RCC 7860 (cell line): ENCODE measurements around the gene MAST4.

Experiments used
- DNase-seq: peaks from one replicate; pipeline ENCODE4 v3.0.0-alpha.2; 2015; ENCODE audit warnings: low spot score
- FAIRE-seq: peaks from 2 replicates; lab custom pipeline; 2012; peaks lifted over from hg19 to GRCh38; lab: Jason Lieb, UNC

The MAST4 gene

DNA sequence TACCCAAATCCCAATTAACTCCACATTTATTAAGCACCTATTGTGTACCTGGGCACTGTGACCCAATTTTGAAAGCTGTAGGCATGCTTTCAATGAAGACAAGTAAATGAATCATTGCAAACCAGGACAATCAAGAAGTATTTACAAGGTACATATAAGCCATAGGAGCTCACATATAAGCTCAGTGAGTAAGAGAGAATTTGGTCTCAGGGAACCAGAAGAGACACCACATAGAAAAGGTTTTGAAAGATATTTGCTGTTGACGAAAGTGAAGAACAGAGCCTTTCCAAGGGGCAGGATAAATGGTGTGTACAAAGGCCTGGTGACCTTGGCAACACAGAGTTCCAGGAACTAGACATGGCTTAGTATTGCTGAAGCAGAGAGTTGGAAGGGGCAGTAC lies 412.8 kb downstream of the MAST4 start:
- FAIRE-seq: no peak
- DNase-seq: no peak

DNA sequence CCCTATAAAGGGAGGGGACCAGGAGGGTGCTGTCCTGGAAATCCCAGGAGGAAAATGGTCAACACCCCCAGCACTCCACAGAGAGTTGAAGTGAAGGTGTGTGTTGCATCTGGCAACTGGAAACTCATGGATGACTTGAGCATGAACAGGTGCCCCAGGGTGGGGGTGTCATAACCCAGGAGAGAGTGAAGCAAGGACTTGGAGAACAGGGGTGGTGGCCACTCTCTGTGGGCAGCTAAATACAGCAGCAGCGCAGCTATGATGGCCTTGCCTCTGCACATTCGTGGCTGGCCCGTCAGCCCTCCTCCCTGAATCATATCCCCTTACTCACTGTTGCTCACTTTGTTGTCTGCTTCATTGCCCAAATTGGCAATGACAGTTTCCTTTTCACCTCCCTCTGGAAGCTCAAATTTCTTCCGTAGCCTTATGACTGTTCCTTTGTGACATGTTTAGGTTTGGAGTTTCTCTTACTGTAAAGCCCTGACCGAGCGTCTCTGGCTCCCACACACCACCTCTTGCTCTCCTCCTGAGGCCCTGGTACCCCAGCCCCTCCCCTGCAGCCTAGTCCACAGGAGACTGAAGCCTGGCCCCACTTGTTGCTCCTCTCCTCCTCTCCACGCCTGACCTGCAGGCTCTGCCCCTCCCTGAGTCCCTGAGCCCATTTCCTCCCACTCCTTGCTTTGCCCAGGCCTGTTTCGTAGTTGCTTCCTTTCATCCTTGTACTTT lies 414.7 kb downstream of the MAST4 start:
- DNase-seq (peak; percentile 70), FAIRE-seq (no peak)

DNA sequence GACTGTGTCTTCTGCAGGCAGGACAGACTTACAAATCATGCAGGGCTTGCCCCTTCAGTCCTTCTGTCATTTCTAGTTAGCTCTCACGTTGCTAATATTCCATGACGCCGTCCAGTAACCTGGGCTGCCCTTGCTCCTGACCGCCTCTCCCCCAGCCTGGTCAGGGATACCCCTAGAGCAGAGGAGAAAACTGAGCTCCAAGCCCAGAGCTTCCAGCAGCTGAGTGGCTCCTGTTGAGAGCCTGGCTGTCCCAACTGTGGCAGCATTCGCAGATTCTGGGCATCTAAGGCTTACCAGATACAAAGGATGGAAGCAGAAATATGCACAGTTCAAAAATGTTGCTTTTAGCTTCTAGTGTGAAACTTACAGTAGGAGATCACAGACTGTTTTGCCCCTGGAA lies 415.2 kb downstream of the MAST4 start:
- DNase-seq (no peak), FAIRE-seq (no peak)

DNA sequence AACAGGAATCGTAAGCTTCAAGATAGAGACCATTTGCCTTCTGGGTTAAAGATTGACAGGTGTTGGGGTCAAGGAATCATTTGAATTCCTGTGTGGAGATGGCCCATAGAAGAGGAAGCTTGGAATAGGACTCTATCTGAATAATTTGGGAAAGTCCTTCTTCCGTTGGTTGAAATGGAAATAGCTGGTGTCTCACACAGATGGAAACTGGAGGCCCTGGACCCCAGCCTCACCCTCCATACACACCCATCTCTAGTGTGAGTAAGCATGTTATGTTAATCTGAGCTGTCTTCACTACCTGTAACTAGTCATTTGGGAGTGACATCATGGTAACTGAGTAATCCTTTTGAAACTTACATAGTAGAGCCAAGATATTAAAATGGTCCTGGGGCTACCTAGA lies 416.0 kb downstream of the MAST4 start:
- DNase-seq: peak; percentile 34
- FAIRE-seq: no peak

DNA sequence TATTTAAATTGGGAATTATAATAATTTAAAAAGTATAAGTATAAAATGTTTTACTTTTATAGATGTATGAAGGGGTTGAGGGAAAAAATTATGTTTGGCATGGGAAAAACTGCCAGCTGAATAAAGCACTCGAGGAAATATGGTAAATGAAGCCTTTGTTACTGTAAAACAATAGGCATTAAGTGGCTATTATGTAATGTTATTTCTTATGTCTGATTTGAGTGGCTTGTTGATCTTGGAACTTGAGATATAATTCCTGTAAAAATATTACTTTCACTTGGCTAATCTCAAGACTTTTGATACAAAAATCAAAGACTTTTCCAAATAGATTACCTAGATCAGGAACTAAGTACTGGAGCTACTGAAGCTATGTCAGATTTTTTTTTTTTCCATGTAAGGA lies 417.5 kb downstream of the MAST4 start:
- FAIRE-seq: no peak
- no peak for DNase-seq

DNA sequence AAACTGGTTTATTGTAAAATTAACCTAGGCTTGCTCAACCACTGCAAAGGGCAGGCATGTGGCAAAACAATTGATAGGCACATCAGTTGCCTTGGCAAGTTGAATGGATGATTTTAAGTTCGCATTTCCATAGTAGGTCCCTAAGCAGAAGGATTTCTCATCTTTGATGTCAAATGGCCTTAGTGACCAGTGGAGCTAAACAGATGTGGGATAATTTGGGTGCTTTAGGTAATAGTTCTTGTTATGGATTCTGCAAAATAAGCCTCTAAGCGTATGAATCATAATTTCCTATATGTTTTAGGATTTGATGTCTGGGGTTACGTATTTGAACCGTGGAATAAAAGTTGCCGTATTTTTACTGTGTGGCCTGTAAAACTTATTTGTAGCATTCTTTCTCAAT lies 418.0 kb downstream of the MAST4 start:
- FAIRE-seq: no peak

DNA sequence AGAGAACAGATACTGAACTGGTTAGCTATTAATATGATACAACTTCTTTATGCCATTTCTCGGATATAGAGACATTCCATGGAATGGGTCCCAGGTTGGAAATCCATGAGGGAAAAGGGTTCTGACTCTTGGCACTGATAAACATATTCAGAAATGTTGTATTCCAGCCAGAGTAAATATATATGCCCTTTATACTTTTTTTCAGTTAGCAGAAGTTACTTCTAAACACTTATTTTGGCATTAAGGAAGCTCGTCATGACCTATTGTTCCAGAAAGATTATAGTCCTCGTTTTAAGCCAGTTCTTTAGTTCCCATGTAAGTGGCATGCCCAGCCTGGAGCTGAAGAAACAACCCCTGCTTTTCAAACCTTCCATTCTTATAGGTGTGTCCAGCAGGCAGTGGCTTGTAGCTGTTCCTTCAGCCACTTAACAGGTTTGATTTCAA lies 418.8 kb downstream of the MAST4 start:
- FAIRE-seq (no peak), DNase-seq (no peak)

More for the DNA sequence above, 418.0 kb downstream of the MAST4 start:
- DNase-seq: no peak

DNA sequence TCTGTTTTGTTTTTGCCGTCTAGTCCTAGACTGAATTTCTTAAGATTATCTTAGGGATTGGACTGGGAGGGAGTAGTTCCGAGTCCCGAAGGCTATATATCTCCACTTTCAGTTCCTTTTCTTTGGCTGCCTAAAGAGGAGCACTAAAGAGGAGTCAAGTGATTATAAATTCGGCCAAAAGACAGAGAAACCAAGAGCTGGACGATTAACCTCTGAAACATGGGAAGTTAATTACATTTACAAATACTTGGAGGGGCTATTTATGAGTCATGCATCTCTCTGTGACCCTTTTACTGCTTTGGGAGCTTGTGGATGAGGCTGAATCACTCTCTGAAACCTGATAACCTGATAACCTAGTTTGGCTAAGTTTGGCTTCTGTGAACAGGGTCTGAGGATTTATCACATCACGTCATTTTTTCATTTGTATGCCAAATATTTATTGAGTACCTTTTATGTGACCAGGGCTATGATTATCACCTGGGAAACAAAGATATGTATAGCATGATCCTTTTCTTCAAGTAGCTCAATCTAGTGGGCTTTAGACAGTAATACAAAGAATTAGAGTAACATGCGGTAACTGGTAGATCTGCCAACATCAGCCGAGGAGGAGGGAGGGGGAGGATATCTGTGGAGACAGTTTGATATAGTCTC lies 419.5 kb downstream of the MAST4 start:
- DNase-seq (peak; percentile 4), FAIRE-seq (no peak)

DNA sequence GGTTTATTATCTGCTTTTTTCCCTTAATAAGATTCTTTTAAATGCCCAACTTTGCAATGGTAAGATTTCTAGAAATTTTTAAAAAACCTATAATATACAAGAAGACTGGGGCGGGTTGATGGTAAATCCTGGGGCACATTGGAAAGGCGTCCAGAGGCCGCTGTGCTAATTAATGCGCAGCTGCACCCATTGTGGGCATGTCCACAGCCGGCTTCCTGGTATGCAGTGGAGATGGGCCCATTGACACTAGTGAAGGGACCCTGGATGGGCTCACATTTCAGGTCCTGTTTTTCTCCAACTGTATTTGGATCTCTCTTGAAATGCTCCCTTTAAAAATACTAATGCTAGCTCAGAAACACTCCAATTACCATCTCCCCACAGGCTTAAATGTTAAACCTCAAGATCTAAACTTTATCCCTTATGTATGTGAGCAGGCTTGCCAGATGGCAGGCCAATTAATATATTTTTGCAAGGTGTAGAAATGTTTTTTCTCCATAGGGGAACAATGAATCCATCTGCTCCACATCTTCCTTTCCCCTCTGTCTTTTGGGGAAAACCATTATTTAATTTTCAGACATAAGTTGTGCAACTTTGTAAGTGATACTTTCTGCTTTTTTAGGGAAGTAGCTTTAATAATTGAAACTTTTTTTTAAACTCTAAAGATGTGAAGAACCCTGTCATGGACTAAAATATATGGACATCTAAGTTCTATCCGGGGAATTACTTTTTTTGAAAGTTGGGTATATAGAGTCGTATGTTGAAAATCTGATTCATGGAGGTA lies 423.1 kb downstream of the MAST4 start:
- no peak for DNase-seq
- no peak for FAIRE-seq

DNA sequence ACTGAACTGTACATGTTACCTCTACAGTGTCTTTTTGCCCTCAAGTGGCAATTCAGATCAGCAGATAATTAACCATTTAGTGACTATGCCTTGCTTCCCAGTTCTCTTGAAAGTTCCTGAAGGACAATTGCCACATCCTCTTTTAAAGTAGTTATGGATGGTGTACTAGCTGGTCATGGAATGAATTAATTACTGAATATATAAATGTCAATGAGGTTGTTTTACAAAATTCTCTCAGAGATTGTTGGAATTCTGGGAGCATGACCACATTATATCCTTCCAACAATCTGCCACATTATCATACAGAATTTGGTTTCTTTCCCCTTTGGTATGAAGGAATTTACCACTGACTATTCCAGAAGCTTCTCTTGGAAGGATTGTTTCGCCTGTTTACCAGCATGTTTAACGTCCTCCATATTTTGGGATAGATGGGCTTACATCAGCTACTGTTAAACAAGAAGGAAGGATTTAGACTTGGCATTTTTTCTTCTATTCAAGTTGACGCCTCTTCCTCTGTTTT lies 424.0 kb downstream of the MAST4 start:
- FAIRE-seq (no peak), DNase-seq (no peak)

DNA sequence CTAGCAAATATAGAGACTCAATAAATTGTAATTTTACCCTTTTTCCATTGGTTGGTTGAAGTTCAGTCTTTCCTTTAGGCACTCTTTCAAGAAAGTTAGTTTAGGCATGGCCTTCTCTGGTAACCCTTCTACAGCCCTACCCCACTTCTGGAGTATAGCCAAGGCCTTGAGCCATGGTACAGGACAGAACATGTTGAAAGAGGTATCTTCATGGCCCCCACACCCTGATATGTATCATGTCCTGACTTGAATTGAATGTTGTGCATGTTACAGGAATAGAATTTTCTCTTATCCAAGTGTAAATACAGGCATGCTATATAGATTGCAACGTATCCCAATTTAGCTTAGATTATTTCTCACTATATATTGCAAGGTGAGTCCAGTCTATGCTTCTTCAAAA lies 424.8 kb downstream of the MAST4 start:
- DNase-seq: no peak
- FAIRE-seq: no peak

DNA sequence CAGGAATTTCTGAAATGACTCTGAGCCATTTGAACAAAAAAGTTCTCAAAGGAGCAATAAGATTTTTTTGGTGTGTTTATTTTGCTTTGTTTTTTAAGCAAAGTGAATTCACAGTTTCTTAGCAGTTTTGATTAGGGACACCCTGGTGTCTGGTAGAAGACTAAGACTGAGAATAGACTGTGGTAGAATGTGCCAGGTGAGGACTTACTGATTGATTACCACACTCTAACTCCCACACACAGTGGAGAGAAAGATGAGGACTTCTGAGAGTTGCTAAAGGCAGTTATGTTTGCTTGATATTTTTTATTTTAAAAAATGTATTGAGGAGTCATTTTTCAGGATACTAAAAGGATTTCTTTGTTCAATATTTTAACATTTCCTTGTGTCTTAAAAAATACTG lies 425.3 kb downstream of the MAST4 start:
- FAIRE-seq (no peak), DNase-seq (no peak)

DNA sequence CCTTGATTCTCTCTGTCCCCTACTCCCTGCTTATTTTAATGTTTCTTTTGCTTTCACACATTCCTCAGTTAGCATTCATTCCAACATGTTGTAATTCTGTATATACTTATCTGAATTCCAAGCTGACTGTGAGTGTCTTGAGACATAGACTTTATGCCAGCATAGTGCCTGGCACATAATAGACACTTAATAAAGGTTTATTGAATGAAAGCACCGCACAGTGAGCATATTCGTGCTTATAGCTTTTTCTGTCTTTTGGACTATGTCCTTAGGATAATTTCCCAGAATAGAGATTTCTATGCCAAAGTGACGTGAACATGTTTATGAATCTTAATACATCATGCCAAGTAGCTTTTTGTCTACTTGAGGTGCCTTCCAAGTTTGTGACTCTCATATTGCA lies 425.8 kb downstream of the MAST4 start:
- no peak for DNase-seq

DNA sequence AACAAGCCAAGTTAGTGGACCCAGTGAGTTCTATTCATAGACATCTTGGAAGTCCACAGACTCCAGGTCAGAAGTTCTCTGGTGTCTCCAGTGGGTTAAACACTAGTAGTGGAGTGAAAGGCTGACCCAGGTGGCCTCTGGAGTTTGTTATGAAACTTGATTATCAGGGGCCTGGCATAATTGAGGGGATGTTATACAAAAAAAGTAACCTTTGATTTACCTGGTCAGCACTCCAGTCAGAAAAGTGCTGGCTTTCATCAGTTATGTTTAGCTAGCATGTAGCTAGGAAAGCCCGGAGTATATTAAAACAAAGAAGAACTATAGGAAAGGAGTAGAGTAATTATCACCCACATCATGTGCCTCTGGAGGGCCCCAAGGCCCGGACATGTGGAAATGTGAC lies 429.3 kb downstream of the MAST4 start:
- FAIRE-seq: no peak
- no peak for DNase-seq

More for the DNA sequence above, 425.8 kb downstream of the MAST4 start:
- no peak for FAIRE-seq

DNA sequence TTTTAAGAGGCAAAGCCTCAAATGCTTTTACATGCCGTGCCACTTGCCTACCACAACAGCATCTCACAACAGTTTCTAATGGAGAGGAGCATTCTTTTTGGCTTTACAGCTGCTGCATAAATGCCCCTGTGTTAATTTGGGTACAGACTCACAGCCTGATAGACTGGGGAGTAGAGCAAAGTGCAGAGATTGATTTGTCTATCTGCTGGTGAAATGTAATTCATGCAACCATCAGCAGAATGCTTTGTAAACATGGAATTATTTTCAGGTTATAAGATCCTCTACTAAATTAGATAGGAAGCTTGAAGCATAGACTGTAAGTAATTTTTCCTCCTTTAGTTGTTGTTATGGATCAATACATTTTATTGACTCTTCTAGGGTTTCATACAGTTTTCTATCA lies 430.1 kb downstream of the MAST4 start:
- FAIRE-seq (no peak), DNase-seq (no peak)

DNA sequence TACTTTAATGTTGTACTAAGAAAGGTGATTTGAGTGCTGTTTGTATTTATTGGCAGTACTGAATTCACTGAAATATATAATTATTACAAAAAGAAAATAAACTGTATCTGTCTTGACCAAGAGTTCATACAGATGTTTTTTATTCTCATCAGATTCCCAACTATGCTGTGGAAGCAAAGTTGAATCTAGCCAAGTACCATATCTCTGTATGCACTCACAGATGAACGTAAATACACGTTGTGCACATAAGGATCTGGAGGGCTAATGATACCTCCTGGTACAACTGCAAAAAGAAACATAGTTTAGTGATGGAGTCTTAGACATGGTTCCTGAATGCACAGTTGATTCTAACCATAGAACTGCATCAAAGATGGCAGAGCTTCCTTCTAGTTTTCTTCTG lies 431.0 kb downstream of the MAST4 start:
- DNase-seq (no peak), FAIRE-seq (no peak)

DNA sequence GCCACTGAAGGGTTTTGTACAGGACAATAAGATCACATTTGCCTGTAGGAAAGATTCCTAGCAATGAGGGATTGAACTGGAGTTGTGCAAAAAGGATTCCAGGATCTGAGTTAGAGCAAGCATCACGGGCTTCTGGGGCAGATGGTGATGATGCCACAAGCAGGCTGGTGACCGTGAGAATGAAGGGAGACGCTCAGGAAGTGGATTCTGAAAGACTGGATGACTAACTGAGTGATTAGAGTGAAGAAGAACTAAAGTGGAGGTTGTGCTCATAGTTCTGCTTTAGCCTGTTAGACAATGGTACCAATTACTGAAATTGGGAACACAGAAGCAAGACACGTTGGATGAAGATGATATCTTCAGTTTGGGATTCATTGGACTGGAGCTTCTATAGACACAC lies 432.2 kb downstream of the MAST4 start:
- FAIRE-seq (no peak), DNase-seq (no peak)

DNA sequence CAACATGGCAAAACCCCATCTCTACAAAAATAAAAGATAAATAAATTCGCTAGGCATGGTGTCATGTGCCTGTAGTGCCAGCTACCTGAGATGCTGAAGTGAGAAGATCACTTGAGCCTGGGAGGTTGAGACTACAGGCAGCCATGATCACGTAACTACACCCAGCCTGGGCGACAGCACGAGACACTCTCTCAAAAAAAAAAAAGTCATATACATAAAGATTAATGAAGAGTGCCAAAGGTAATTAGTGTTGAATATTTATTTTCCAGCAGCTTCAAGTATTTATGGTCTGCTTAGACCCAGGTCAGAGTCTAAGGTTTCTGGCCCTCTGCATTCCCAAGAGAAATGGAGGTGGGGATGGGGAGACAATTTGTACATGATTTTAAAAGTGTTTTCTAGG lies 432.7 kb downstream of the MAST4 start:
- FAIRE-seq (no peak), DNase-seq (no peak)

DNA sequence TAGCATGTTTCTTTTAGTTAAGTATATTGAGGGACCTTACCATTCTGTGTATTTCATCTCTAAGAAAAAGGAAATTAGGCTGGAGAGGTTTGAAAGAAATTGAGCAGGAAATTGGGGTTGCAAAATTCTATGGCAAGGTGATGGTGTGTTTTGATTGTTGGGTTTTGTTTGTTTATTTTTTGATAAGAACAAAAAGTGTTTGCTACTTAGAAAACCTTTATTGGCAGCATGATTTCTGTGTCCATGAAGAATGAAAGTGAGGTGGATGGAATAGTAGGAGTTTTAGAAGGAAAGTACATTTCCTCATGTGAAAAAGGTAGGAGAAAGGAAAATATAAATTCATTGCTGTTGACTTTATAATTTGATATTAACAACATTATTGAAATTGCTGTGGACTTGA lies 433.3 kb downstream of the MAST4 start:
- no peak for FAIRE-seq
- DNase-seq: no peak

DNA sequence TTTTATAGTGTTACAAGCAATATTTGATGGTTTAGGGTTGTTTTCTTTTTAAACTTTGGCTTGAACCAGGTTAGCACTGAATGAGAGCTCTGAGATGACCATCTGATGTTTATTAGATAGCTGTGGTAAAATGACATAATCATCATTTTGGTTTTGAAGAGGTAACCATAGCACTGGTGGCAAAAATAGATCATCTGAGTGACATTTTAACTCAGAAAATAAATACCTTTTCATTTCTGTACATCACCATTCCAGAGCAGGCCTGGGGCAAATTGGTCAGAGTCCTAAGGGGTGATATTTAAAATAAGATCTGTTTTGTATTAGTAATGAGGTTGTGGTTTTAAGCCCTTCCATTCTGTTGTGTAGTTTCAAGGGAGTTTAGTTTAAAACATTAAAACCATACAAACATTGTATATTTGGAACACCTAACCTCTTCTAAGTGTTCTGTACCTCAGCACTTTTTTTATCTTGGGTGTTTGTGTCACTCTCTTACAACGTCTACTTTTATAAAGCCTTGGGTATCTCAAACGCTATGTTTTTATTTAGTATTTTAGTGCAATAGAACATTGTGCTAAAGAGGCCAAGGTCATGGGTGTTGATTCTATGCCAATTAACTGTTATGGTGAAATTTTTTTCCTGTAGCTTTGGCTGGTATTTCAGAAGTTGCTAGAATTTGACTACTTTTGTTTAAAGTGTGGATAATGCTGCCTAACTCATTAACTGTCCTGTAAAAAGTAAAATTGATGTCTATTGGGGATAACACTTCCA lies 434.3 kb downstream of the MAST4 start:
- FAIRE-seq: no peak
- DNase-seq: no peak

DNA sequence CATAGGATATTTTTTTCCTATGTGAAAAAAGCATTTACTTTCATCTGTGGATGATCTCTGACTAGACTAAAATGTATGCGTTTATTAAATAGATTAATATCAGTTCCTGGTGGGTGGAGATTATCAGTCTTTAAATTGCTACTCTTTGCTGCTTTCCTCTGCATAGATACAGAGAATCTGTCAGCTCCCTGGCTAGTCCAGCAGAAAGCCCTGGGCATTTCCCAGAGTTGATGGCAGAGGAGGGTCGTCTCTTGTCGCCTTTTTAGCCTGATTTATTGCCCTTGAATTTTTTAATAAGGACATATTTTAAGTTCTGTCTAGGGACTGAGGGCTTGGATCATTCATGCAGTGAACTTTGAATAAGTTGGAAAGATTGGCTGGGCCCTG lies 434.9 kb downstream of the MAST4 start:
- FAIRE-seq (no peak), DNase-seq (no peak)
